ENCODE measurements around the gene C11orf68.

Gene C11orf68

GRCh38 chr11:65891219-65892136 is 27.4 kb downstream of the C11orf68 start:
- ATAC-seq, result no peak
- H3K9me3 Mint-ChIP-seq, result no peaks in the 10 kb centered on the region
- peak overlapping the region; percentile 82 for H3K27ac Mint-ChIP-seq
- peaks cover 81% of the 10 kb centered on the region for H3K4me1 Mint-ChIP-seq
- peaks cover 97% of the 10 kb centered on the region for H3K36me3 Mint-ChIP-seq
- peak overlapping the region; percentile 78 for H3K4me3 Mint-ChIP-seq
- peak in 1 of 2 donors; percentile 71 for DNase-seq (ENCODE audit: low spot score in 2 of 2)

GRCh38 chr11:65890324-65891218 is 28.3 kb downstream of the C11orf68 start, which contains the start of gene CCDC85B:
TSS of gene CCDC85B (plus strand) at chr11:65890673. CDS start at chr11:65890784, 111 bp downstream.
- peaks cover 97% of the 10 kb centered on the region for H3K36me3 Mint-ChIP-seq
- peak within 1 kb of the TSS; percentile 82 for H3K27ac Mint-ChIP-seq
- ATAC-seq, result peak; percentile 76
- peak within 1 kb of the TSS; percentile 78 for H3K4me3 Mint-ChIP-seq
- peaks cover 75% of the 10 kb centered on the region for H3K4me1 Mint-ChIP-seq
- DNase-seq (ENCODE audit: low spot score in 2 of 2), result peak; percentile 96 to 99
- H3K9me3 Mint-ChIP-seq, result no peaks in the 10 kb centered on the region

- H3K36me3 Mint-ChIP-seq, result peaks cover 97% of the 10 kb centered on the region
- peaks cover 69% of the 10 kb centered on the region for H3K4me1 Mint-ChIP-seq
- peak within 1 kb of the TSS; percentile 78 for H3K4me3 Mint-ChIP-seq
- H3K27ac Mint-ChIP-seq, result peak within 1 kb of the TSS; percentile 82
- peak; percentile 79 for ATAC-seq
- no peaks in the 10 kb centered on the region for H3K9me3 Mint-ChIP-seq
- DNase-seq (ENCODE audit: low spot score in 2 of 2), result peak; percentile 91 to 98
Measured at GRCh38 chr11:65888163-65888814, 30.6 kb downstream of the C11orf68 start, which contains the start of gene FIBP. TSS of gene FIBP (minus strand) at chr11:65888471. CDS start at chr11:65888418, 53 bp downstream.

GRCh38 chr11:65887723-65888162 is 31.1 kb downstream of the C11orf68 start:
- no peaks in the 10 kb centered on the region for H3K9me3 Mint-ChIP-seq
- H3K36me3 Mint-ChIP-seq, result peaks cover 97% of the 10 kb centered on the region
- no peak for ATAC-seq
- peak overlapping the region; percentile 82 for H3K27ac Mint-ChIP-seq
- peaks cover 64% of the 10 kb centered on the region for H3K4me1 Mint-ChIP-seq
- peak overlapping the region; percentile 78 for H3K4me3 Mint-ChIP-seq
- no peak for DNase-seq (ENCODE audit: low spot score in 2 of 2)

- Mint-ChIP-seq H3K27ac (peak overlapping the region; percentile 82), H3K9me3 (no peaks in the 10 kb centered on the region), H3K4me1 (peaks cover 57% of the 10 kb centered on the region), H3K36me3 (peaks cover 97% of the 10 kb centered on the region), H3K4me3 (peak overlapping the region; percentile 78)
- DNase-seq (ENCODE audit: low spot score in 2 of 2) (no peak), ATAC-seq (no peak)
Measured at GRCh38 chr11:65886826-65887722, 31.8 kb downstream of the C11orf68 start.

- Mint-ChIP-seq H3K9me3 (no peaks in the 10 kb centered on the region), H3K4me3 (peak overlapping the region; percentile 78), H3K27ac (peak overlapping the region; percentile 74), H3K4me1 (peaks cover 65% of the 10 kb centered on the region), H3K36me3 (peaks cover 94% of the 10 kb centered on the region)
- no peak for ATAC-seq
- no peak for DNase-seq (ENCODE audit: low spot score in 2 of 2)
Measured at GRCh38 chr11:65885808-65886536, 32.9 kb downstream of the C11orf68 start.

- DNase-seq (ENCODE audit: low spot score in 2 of 2) (no peak), ATAC-seq (no peak)
- peaks cover 70% of the 10 kb centered on the region for H3K4me1 Mint-ChIP-seq
- no peaks in the 10 kb centered on the region for H3K9me3 Mint-ChIP-seq
- H3K27ac Mint-ChIP-seq, result peak overlapping the region; percentile 74
- H3K36me3 Mint-ChIP-seq, result peaks cover 98% of the 10 kb centered on the region
- H3K4me3 Mint-ChIP-seq, result no peak overlapping the region
Measured at GRCh38 chr11:65885231-65885630, 33.6 kb downstream of the C11orf68 start.

GRCh38 chr11:65884716-65885092 is 34.2 kb downstream of the C11orf68 start:
- H3K4me3 Mint-ChIP-seq, result no peak overlapping the region
- peak overlapping the region; percentile 74 for H3K27ac Mint-ChIP-seq
- H3K4me1 Mint-ChIP-seq, result peaks cover 68% of the 10 kb centered on the region
- peaks cover 98% of the 10 kb centered on the region for H3K36me3 Mint-ChIP-seq
- peak; percentile 56 for ATAC-seq
- peak; percentile 81 to 89 for DNase-seq (ENCODE audit: low spot score in 2 of 2)
- no peaks in the 10 kb centered on the region for H3K9me3 Mint-ChIP-seq

DNA sequence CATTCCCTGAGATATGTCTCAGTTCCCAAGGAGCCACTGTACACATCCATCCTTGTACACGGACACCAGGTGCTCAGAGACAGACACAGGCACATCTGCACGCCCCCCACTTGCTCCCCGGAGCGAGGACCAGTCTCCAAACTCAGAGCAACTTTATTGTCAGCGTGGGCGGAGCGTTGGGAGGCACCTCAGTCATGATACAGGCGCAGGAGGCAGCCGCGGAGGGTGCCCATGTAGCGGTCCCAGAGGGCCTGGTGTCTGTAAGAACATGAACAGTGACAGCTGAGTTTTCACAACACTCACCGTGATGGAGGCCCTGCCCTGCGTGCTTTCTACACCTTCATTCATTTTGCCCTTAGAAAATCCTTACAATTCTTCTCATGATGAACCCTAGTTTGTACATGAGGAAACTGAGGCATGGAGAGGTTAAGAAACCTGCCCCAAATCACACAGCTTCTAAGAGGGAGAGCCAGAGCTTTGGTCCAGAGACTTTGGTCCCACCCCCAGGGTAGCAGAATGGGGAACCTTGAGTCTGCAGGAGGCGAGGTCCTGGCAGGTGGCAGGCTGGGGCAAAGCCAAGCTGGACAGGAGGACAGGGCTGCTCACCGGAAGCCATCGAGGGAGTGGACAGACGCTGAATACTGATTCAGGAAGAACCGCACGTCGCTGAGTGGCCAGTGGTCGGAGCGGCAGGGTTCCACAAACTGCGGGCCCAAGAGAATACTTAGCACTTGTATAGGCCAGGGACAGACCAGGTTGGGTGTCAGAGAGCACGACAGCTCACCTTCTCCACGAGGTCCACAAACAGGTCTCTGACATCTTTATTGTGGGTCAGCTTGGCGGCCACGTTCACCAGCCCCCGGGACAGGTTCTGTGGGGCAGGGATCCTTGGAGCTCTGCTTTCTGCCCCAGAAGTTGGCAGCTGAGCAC is 34.8 kb downstream of the C11orf68 start:
- Mint-ChIP-seq H3K4me3 (no peak overlapping the region), H3K27ac (peak overlapping the region; percentile 74), H3K9me3 (no peaks in the 10 kb centered on the region), H3K36me3 (peaks cover 94% of the 10 kb centered on the region), H3K4me1 (peaks cover 68% of the 10 kb centered on the region)
- DNase-seq (ENCODE audit: low spot score in 2 of 2) (no peak), ATAC-seq (no peak)

DNA sequence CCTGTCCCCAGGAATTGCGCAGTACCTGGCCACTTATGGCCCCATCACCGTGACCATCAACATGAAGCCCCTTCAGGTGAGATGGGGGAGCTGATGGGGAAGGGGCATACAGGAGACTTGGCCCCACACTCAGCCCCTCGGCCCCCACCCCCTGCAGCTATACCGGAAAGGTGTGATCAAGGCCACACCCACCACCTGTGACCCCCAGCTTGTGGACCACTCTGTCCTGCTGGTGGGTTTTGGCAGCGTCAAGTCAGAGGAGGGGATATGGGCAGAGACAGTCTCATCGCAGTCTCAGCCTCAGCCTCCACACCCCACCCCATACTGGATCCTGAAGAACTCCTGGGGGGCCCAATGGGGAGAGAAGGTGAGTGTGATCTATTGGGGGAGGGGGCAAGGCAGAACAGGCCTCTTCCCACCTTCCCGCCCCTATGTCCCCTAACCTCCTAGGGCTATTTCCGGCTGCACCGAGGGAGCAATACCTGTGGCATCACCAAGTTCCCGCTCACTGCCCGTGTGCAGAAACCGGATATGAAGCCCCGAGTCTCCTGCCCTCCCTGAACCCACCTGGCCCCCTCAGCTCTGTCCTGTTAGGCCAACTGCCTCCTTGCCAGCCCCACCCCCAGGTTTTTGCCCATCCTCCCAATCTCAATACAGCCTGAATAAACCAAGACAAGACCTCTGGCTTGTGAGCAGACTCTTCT is 35.7 kb downstream of the C11orf68 start:
- H3K27ac Mint-ChIP-seq, result peak overlapping the region; percentile 74
- peaks cover 86% of the 10 kb centered on the region for H3K36me3 Mint-ChIP-seq
- no peak for ATAC-seq
- peaks cover 68% of the 10 kb centered on the region for H3K4me1 Mint-ChIP-seq
- no peak for DNase-seq (ENCODE audit: low spot score in 2 of 2)
- H3K9me3 Mint-ChIP-seq, result no peaks in the 10 kb centered on the region
- H3K4me3 Mint-ChIP-seq, result no peak overlapping the region

GRCh38 chr11:65882120-65883057 is 36.5 kb downstream of the C11orf68 start:
- H3K9me3 Mint-ChIP-seq, result no peaks in the 10 kb centered on the region
- peak overlapping the region; percentile 97 for H3K27ac Mint-ChIP-seq
- H3K4me3 Mint-ChIP-seq, result peak overlapping the region; percentile 85
- peaks cover 66% of the 10 kb centered on the region for H3K4me1 Mint-ChIP-seq
- no peak for DNase-seq (ENCODE audit: low spot score in 2 of 2)
- ATAC-seq, result no peak
- peaks cover 78% of the 10 kb centered on the region for H3K36me3 Mint-ChIP-seq

Measured in stimulated activated effector memory CD8-positive, alpha-beta T cell treated with anti-CD3 and anti-CD28 coated beads, Interleukin-12 subunit alpha, Interleukin-12 subunit beta, amount 100 ng/mL, for 72 hours (primary cell).